Stimulated activated CD8-positive, alpha-beta memory T cell treated with anti-CD3 and anti-CD28 coated beads, Interleukin-12 subunit alpha, Interleukin-12 subunit beta, amount 100 ng/mL, for 4 hours (primary cell): ENCODE data around the gene CPPED1.

Experiments
- DNase-seq: peaks from one replicate; pipeline ENCODE4 v3.0.0-alpha.2; 2020; ENCODE audit warnings: low read depth

CPPED1 gene

GRCh38 chr16:12735805-12736204, 67.9 kb downstream of the CPPED1 start:
- no peak for DNase-seq

- no peak for DNase-seq
Observed at GRCh38 chr16:12732600-12732999, 71.1 kb downstream of the CPPED1 start.

DNA sequence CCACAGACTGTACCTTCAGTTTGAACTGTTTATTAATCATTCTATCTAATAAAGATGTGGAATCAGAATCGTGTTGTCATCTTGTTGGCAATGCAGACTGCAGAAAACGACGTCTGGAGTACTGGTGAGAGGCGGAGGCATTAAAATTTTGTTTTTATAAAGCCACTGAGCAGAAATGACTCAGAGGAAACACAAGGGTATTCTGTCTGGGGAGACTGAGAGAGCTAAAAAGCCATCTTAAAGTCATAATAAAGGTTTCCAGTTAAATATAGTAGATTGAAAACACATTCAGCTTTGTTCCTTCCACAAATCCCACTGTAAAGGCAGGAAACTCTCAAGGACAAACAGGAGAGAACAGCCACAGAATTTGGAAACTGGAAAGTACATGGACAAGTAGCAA, 74.2 kb downstream of the CPPED1 start:
- DNase-seq, result no peak

DNA sequence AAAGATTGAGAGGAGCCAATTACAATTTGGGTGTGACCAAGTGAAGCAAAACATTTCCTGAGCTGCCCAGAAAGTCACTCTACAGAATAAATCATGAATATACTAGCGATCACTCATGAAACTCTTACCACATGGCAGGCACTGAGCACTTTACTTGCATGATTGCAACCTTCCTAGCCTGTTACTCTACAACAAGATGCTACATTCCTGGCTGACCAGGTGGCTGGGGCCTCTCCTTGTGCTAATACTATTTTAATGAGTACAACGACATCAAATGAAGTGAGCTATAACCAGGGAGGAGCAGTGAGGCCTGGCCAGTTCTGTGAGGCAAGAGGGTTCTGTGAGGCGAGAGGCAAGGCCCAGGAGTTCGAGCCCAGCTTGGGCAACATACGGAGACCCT, 75.2 kb downstream of the CPPED1 start:
- no peak for DNase-seq

DNA sequence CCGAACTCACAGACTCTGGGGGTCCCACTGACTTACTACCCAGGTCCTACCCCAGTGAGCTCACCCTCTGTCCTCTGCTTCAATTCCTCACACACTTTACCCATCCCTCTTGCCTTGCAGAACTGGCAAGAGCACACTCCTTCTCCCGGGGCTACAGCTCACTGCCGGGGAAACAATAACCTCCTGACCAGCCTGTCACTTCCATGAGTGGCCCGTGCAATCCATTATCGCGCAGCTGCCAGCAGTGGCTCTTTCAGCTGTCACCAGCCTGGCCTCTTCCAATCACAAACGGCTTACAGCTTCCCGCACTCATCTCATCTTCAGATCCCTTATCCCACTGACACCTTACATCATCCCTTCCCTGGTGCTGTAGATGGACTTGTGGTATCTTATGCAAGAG, 79.5 kb downstream of the CPPED1 start:
- DNase-seq, result no peak

- DNase-seq, result no peak
Observed at GRCh38 chr16:12723681-12724080, 80.0 kb downstream of the CPPED1 start.

GRCh38 chr16:12721841-12722421, 81.8 kb downstream of the CPPED1 start:
- DNase-seq, result no peak

GRCh38 chr16:12719972-12720371, 83.7 kb downstream of the CPPED1 start:
- DNase-seq, result no peak

- no peak for DNase-seq
Observed at GRCh38 chr16:12716658-12717057, 87.0 kb downstream of the CPPED1 start.

DNA sequence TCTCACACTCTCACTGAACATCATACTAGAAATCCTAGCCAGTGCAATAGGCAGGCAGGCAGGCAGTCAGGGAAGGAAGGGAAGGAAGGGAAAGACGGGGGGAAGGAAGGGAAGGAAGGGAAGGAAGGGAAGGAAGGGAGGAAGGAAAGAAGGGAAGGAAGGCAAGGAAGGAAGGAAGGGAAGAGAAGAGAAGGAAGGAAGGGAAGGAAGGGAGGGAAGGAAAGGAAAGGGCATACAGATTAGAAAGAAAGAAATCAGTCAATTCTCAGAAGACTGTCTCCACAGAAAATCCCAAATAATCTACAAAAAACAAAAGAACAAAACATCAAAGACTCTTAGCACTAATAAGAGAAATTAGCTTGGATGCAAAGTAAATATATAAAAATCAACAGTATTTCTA, 93.9 kb downstream of the CPPED1 start:
- no peak for DNase-seq

DNA sequence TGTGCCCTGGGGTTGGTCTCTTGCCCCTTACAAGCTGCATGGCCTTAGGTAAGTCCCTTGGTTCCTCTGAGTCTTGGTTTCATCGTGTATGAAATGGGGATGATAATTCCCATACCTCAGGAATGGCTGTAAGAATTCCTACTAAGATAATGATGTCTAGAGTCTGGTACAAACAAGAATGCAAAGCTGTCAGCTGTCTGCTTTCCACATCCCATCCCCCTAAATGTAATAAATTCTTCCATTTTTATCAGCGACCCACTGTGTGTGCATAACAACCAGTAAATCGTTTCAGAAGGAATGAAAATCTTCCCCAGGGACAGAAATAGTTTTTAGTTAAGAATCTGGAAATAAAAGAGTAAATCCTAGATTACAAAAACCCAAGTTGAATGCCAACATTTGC, 95.4 kb downstream of the CPPED1 start:
- no peak for DNase-seq

GRCh38 chr16:12706628-12707027, 97.1 kb downstream of the CPPED1 start:
- no peak for DNase-seq

- no peak for DNase-seq
Observed at GRCh38 chr16:12704492-12705111, 99.1 kb downstream of the CPPED1 start.

DNA sequence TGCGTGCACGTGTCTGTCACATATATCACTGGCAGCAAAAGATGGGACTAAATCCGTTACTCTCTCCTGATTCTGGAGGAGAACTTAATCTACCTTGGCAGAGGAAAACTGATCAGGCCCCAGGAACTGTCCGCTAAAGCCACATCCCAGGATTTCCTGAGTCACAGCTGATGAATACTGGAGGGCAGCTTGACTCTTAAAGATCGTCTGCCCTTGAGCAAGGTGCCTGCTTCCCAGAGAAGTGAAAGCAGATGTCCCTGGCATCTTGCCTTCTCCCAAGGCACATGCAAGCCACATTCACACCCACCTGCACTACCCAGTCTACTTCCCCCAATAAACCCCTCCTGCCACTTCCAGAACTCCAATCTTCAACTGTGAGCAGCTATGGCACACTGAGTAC, 99.8 kb downstream of the CPPED1 start:
- DNase-seq, result no peak

DNA sequence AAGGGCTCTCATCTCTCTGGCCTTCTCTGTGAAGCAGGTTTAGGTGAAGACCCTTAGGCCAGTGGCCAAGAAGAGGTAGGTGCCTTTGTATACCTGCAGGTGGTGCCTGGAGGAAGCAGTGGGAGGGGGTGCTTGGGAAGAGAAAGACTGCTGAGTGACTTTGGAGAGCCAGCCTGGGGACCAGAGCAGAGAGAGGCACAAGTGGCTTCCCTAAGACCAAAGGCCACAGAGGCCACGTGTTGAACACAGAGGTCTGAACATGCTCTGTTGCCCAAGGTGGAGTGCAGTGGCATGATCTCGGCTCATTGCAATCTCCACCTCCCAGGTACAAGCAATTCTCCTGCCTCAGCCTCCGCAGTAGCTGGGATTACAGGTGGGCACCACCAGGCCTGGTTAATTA, 103.5 kb downstream of the CPPED1 start:
- no peak for DNase-seq

GRCh38 chr16:12699161-12699560, 104.5 kb downstream of the CPPED1 start:
- DNase-seq, result no peak

DNA sequence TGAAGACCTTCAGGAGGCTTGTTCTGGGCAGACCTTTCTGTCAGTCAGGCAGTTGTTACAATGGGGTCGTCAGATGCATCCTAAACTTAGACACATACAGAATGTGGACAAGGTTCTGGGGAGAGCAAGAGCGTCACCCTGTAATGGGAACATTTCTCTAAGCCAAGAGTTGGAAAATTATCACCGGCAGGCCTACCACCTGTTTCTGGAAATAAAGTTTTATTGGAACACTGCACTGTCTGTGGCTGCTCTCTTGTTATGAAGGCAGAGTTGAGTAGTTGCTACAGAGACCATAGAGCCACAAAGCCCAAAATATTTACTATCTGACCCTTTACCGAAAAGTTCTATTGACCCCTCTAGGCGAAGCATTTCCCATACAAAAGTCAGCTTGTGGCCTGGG, 106.2 kb downstream of the CPPED1 start:
- no peak for DNase-seq

DNA sequence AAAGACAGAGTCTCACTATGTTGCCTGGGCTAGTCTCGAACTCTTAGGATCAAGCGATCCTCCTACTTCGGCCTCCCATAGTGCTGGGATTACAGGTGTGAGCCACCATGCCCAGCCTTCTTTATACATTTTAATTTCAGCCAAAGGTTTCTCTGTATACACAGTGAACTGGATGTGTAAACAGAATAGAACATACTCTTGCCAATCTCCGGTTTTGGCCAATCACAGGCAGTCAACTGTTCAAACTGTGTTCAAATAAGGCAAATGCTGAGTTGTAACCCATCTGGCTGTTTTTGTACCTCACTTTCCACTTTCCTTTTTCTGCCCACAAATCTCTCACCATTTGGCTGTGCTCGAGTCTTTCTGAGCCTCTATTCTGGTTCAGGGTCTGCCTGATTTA, 108.2 kb downstream of the CPPED1 start:
- no peak for DNase-seq

DNA sequence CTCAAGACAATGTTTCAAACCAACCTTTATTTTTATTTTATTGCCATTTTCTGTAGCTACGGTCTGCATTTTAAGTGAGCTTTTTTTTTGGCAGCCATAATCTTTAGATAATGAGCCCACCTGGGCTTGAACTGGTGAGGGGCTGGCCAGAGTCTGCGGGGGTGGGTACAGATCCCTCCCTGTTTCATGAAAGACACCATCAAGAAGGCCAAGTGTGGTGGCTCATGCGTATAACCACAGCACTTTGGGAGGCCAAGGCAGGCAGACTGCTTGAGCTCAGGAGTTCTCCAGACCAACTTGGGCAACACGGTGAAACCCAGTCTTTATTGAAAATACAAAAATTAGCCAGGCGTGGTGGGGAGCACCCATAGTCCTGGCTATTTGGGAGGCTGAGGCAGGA, 113.7 kb downstream of the CPPED1 start:
- no peak for DNase-seq

DNA sequence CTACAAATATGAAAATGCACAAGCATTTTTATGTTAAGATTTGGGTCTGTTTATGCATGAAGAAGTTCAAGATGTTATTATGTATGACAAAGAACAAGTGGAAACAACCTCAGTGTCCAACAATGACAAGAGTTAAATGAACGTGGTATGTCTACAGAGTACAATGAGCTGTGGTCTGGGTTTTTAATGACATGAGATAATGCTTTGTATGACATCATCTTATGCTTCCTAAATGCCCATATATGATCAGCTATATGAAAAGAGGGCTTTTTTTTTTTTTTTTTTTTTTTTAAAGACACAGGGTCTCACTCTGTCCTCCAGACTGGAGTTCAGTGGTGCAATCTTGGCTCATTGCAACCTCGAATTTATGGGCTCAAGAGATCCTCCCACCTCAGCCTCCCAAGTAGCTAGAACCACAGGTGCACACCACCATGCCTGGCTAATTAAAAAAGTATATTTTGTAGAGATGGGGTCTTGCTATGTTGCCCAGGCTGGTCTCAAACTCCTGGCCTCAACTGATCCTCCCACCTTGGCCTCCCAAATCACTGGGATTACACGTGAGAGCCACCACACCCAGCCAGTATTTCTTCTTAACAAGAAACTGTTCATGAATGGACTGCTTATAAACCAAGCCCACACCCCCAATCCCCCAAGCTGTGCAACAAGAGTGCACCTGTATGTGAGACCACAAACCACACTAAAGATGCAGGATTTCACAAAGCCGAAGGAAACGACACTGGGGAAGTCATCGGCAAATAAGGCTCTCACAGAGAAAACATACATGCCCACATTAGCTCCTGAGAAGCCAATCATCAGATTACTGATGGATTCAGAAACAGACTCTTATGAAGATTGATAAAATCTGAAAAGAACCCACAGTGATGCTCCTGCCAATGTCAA, 114.5 kb downstream of the CPPED1 start:
- no peak for DNase-seq

DNA sequence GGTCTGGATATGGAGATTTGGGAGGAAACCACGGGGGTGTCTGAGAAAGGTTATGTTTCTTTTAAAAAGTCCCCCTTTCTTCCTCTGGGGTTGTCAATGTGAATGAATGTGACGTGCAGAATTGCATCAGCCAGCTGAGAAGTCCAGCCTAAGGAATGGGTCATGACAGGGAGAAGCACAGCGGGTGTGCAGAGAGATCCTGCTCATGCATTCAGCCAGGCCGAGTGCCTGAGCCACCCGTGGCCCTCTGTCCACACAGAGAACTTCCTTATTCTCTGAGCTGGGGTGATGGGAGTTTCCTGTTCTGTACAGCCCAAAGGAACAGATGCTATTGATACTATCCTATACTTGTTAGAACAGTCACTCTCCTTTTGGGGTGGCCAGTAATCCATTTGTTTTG, 117.9 kb downstream of the CPPED1 start:
- no peak for DNase-seq

DNA sequence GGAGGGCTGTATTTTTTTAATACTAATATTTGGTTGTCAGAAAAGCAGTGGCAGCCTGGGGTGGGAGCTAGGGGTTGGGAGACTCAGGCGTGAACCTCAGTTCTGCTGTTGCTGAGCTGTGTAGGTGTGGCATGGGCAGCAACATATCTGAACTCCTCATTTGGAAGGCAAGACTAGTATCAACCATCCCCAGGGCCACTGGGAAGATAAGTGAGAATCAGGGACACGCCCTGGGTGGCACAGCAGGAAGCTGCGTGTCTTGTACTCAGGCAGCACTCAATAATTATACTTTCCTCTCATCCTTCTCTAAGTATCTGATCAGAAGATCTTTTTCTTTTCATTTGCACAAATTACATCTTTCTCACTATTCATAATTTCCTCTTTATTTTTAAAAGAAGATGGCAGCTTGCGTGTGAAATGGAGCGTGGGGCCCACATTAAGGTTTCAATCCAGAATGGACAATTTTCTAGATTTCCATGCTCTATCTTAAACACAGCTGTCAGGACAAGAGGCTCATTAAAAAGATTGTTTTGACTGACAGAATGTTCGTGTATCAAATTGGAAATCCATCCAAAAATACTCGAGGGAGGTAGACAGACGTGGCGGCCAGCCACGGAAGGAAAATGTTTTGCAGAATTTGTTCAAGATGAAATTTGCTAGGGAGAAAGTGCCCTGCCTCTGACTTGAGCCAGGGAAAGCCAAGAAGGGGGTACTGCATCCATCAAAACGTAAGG, 121.1 kb downstream of the CPPED1 start:
- DNase-seq, result no peak

DNA sequence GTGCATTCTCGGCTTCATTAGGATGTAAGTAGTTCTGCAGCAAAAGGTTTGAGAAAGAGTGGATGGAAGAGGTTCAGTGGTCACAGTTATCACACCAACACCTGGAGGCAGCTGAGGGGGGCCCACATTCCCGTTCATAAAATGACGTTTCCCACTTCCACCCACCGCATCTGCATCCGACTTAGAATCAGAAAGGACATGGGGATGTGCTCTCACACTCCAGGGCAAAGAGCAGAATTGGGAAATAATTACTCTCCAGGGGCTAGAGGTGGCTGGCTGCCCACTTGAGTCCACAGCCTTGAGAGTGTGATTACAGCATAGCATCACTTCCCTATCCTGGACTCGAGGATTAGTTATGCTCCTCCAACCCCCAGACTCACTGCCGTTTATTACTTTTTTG, 122.0 kb downstream of the CPPED1 start:
- no peak for DNase-seq
